SK-N-SH treated with all-trans-retinoic acid at 6 μM for 48 hours (cell line): ENCODE data around the gene SARDH.

Experiments
- ATAC-seq: fragments of 200-7000 bp; cut with Tn5 transposase; 3 replicates; pipeline ENCODE4 v1.9.1; 2020; ENCODE audit warnings: mild to moderate bottlenecking, moderate library complexity
- ARNTL ChIP-seq: fragments of 450-650 bp; formaldehyde crosslinking; IDR thresholded peaks from 2 replicates; pipeline ENCODE4 v1.5.0; 2020; ENCODE audit warnings: low read depth, mild to moderate bottlenecking, moderate library complexity, borderline replicate concordance
- BACH2 ChIP-seq: fragments of 250-450 bp; sonication (Bioruptor Pico); IDR thresholded peaks from 2 replicates; pipeline ENCODE4 v1.9.0; 2021; ENCODE audit warnings: mild to moderate bottlenecking, borderline replicate concordance
- CREB5 ChIP-seq: fragments of 250-450 bp; sonication (Bioruptor Pico); IDR thresholded peaks from 2 replicates; pipeline ENCODE4 v1.5.1; 2020; ENCODE audit warnings: low read depth, mild to moderate bottlenecking, moderate library complexity
- CSRNP3 ChIP-seq: fragments of 250-450 bp; sonication (Bioruptor Pico); IDR thresholded peaks from 2 replicates; pipeline ENCODE4 v1.5.1; 2021; ENCODE audit warnings: mild to moderate bottlenecking, moderate library complexity
- ISL1 ChIP-seq: fragments of 250-450 bp; sonication (Bioruptor Pico); IDR thresholded peaks from 2 replicates; pipeline ENCODE4 v2.1.2; 2022; ENCODE audit warnings: mild to moderate bottlenecking, moderate library complexity
- OSR1 ChIP-seq: fragments of 250-450 bp; sonication (Bioruptor Pico); IDR thresholded peaks from 2 replicates; pipeline ENCODE4 v1.8.0; 2022; ENCODE audit warnings: moderate library complexity, mild to moderate bottlenecking, inconsistent platforms
- POU6F1 ChIP-seq: fragments of 250-450 bp; sonication (Bioruptor Pico); IDR thresholded peaks from 2 replicates; pipeline ENCODE4 v1.8.0; 2021; ENCODE audit warnings: low read depth, mild to moderate bottlenecking, moderate library complexity, borderline replicate concordance
- RARB ChIP-seq: fragments of 250-450 bp; sonication (Bioruptor Pico); IDR thresholded peaks from 2 replicates; pipeline ENCODE4 v1.8.0; 2021; ENCODE audit warnings: mild to moderate bottlenecking, moderate library complexity
- TCF4 ChIP-seq: fragments of 250-450 bp; sonication (Bioruptor Pico); IDR thresholded peaks from 2 replicates; pipeline ENCODE4 v1.8.0; 2021; ENCODE audit warnings: mild to moderate bottlenecking, moderate library complexity, borderline replicate concordance
- TOX ChIP-seq: fragments of 250-450 bp; sonication (Bioruptor Pico); IDR thresholded peaks from 2 replicates; pipeline ENCODE4 v1.8.0; 2021; ENCODE audit warnings: mild to moderate bottlenecking, moderate library complexity, borderline replicate concordance
- ZFP3 ChIP-seq: fragments of 250-450 bp; sonication (Bioruptor Pico); IDR thresholded peaks from 2 replicates; pipeline ENCODE4 v1.5.0; 2020; ENCODE audit warnings: mild to moderate bottlenecking, moderate library complexity
- ZFP30 ChIP-seq: fragments of 450-650 bp; formaldehyde crosslinking; IDR thresholded peaks from 2 replicates; pipeline ENCODE4 v1.5.0; 2022; ENCODE audit warnings: mild to moderate bottlenecking, moderate library complexity
- ZNF565 ChIP-seq: fragments of 450-650 bp; formaldehyde crosslinking; conservative IDR thresholded peaks from 2 replicates; pipeline ENCODE4 v1.5.0; 2020; ENCODE audit warnings: low read depth, mild to moderate bottlenecking, moderate library complexity
- ZNF70 ChIP-seq: fragments of 450-650 bp; formaldehyde crosslinking; IDR thresholded peaks from 2 replicates; pipeline ENCODE4 v1.5.0; 2020; ENCODE audit warnings: mild to moderate bottlenecking, moderate library complexity
- ZNF8 ChIP-seq: fragments of 450-650 bp; formaldehyde crosslinking; IDR thresholded peaks from 2 replicates; pipeline ENCODE4 v1.5.0; 2020; ENCODE audit warnings: mild to moderate bottlenecking, moderate library complexity
- TF ChIP-seq, protein P1 (sequence below): fragments of 250-450 bp; sonication (Bioruptor Pico); IDR thresholded peaks from 2 replicates; pipeline ENCODE4 v1.5.0; 2020; ENCODE audit warnings: mild to moderate bottlenecking, moderate library complexity
- TF ChIP-seq, protein P2 (sequence below): fragments of 250-450 bp; sonication (Bioruptor Pico); IDR thresholded peaks from 2 replicates; pipeline ENCODE4 v1.8.0; 2020; ENCODE audit warnings: mild to moderate bottlenecking, moderate library complexity, borderline replicate concordance

Gene SARDH

GRCh38 chr9:133637451-133638055 lies 100.6 kb downstream of the SARDH start:
- ATAC-seq: no peak
- TF ChIP-seq ZNF565 (CRISPR knock-in tag) (no peak), CREB5 (CRISPR knock-in tag) (no peak), ZFP3 (CRISPR knock-in tag) (no peak), OSR1 (no peak), TOX (CRISPR knock-in tag) (no peak), ZNF70 (CRISPR knock-in tag) (no peak), CSRNP3 (no peak), BACH2 (no peak), ARNTL (no peak), TCF4 (no peak), RARB (CRISPR knock-in tag) (no peak)
- TF ChIP-seq, protein P1, sequence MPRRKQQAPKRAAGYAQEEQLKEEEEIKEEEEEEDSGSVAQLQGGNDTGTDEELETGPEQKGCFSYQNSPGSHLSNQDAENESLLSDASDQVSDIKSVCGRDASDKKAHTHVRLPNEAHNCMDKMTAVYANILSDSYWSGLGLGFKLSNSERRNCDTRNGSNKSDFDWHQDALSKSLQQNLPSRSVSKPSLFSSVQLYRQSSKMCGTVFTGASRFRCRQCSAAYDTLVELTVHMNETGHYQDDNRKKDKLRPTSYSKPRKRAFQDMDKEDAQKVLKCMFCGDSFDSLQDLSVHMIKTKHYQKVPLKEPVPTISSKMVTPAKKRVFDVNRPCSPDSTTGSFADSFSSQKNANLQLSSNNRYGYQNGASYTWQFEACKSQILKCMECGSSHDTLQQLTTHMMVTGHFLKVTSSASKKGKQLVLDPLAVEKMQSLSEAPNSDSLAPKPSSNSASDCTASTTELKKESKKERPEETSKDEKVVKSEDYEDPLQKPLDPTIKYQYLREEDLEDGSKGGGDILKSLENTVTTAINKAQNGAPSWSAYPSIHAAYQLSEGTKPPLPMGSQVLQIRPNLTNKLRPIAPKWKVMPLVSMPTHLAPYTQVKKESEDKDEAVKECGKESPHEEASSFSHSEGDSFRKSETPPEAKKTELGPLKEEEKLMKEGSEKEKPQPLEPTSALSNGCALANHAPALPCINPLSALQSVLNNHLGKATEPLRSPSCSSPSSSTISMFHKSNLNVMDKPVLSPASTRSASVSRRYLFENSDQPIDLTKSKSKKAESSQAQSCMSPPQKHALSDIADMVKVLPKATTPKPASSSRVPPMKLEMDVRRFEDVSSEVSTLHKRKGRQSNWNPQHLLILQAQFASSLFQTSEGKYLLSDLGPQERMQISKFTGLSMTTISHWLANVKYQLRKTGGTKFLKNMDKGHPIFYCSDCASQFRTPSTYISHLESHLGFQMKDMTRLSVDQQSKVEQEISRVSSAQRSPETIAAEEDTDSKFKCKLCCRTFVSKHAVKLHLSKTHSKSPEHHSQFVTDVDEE (CRISPR knock-in tag): no peak
- TF ChIP-seq, protein P2, sequence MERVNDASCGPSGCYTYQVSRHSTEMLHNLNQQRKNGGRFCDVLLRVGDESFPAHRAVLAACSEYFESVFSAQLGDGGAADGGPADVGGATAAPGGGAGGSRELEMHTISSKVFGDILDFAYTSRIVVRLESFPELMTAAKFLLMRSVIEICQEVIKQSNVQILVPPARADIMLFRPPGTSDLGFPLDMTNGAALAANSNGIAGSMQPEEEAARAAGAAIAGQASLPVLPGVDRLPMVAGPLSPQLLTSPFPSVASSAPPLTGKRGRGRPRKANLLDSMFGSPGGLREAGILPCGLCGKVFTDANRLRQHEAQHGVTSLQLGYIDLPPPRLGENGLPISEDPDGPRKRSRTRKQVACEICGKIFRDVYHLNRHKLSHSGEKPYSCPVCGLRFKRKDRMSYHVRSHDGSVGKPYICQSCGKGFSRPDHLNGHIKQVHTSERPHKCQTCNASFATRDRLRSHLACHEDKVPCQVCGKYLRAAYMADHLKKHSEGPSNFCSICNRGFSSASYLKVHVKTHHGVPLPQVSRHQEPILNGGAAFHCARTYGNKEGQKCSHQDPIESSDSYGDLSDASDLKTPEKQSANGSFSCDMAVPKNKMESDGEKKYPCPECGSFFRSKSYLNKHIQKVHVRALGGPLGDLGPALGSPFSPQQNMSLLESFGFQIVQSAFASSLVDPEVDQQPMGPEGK (CRISPR knock-in tag): no peak

- ATAC-seq: no peak
- no peak for TF ChIP-seq CREB5 (CRISPR knock-in tag)
- no peak for TF ChIP-seq ISL1 (CRISPR knock-in tag)
- no peak for TF ChIP-seq BACH2
- TF ChIP-seq ZFP30: no peak
- no peak for TF ChIP-seq ZNF8
- no peak for TF ChIP-seq ZFP3 (CRISPR knock-in tag)
- TF ChIP-seq, protein P1 (CRISPR knock-in tag): no peak
- no peak for TF ChIP-seq CSRNP3
- TF ChIP-seq POU6F1 (CRISPR knock-in tag): no peak
These were observed 101.2 kb downstream of the SARDH start for GRCh38 chr9:133636902-133637301.
